ENCODE data around the gene RAD54L2. TPM values are rescaled to one million over a fixed set of nuclear protein-coding genes. Genes with fewer than 3 reads are reported as not detected.
A peak's percentile ranks its signal among the peaks of the same experiment; 100 is the strongest.
"Not testable (repeated sequence)": the region's sequence is repeated elsewhere in the genome, so short reads cannot be mapped to it uniquely, and the experiment has no call there.

The RAD54L2 gene
- total RNA-seq, 2 experiments from 2014 or later: 24.9 to 27.4 TPM

- no peak overlapping the region for H3K4me3 Mint-ChIP-seq
These were observed 24.3 kb upstream of the RAD54L2 start for GRCh38 chr3:51514210-51514609.

GRCh38 chr3:51519848-51520247, 18.7 kb upstream of the RAD54L2 start:
- no peak for ATAC-seq
- ChIA-PET POLR2A (interaction anchor here (0.6 kb wide), 1 partner anchor 30 kb away, joined by 3 read pairs; no protein-coding TSS in a partner anchor), CTCF (interaction anchor here (0.5 kb wide), 1 partner anchor 426 kb away, joined by 3 read pairs; no protein-coding TSS in a partner anchor)
- DNase-seq: no peak
- H3K4me1 Mint-ChIP-seq: peaks cover 1% of the 10 kb centered on the region
- no peaks in the 10 kb centered on the region for H3K9me3 Mint-ChIP-seq (ENCODE audit: low read depth)
- no peaks in the 10 kb centered on the region for H3K27me3 Mint-ChIP-seq
- H3K27ac Mint-ChIP-seq: no peak overlapping the region
- intact Hi-C loops (cut with DNase I, micrococcal nuclease): no loop called here
- H3K4me3 Mint-ChIP-seq: no peak overlapping the region
- H3K36me3 Mint-ChIP-seq (ENCODE audit: low read depth): no peaks in the 10 kb centered on the region

More at GRCh38 chr3:51514210-51514609, 24.3 kb upstream of the RAD54L2 start:
- no peaks in the 10 kb centered on the region for H3K36me3 Mint-ChIP-seq (ENCODE audit: low read depth)
- no peaks in the 10 kb centered on the region for H3K27me3 Mint-ChIP-seq
- DNase-seq: no peak
- intact Hi-C loops (cut with DNase I, micrococcal nuclease): no loop called here
- CTCF ChIA-PET: interaction anchor here (1.5 to 3.5 kb wide), 2 partner anchors 12 to 156 kb away, joined by 3 to 12 read pairs; no protein-coding TSS in a partner anchor
- no peak for ATAC-seq
- H3K9me3 Mint-ChIP-seq (ENCODE audit: low read depth): no peaks in the 10 kb centered on the region
- peaks cover 3% of the 10 kb centered on the region for H3K4me1 Mint-ChIP-seq
- H3K27ac Mint-ChIP-seq: no peak overlapping the region
- POLR2A ChIA-PET: no interaction called here

DNA sequence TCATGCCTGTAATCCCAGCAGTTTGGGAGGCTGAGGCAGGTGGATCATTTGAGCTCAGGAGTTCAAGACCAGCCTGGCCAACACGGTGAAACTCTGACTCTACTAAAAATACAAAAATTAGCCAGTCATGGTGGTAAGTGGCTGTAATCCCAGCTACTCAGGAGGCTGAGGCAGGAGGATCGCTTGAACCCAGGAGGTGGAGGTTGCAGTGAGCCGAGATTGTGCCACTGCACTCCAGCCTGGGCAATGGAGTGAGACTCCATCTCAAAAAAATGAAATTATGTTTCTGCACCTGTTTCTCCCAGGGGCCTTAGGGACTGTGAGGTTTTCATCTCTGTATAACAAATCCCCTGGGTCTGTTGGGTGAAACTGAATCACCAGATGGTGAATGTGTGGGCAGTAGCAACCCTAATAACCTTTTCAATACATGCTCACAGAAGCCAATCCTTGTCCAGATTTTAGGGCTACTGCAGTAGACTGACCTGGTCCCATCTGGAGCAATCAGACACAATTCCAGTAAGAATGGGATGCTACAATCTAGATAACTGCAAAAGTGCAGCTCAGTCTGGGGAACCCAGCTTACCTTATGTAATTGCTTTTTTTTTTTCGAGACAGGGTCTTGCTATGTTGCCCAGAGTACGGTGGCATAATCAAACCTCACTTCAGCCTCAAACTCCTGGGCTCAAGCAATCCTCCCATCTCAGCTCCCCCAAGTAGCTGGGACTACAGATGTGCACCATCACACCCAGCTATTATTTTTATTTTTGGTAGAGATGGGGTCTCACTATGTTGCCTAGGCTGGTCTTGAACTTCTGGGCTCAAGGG, 17.4 kb upstream of the RAD54L2 start:
- H3K27ac Mint-ChIP-seq; H3K4me3 Mint-ChIP-seq; DNase-seq; ATAC-seq; H3K9me3 Mint-ChIP-seq (ENCODE audit: low read depth); H3K4me1 Mint-ChIP-seq; H3K27me3 Mint-ChIP-seq; POLR2A ChIA-PET; intact Hi-C loops (cut with DNase I, micrococcal nuclease); H3K36me3 Mint-ChIP-seq (ENCODE audit: low read depth): not testable (repeated sequence)
- CTCF ChIA-PET: interaction anchor here (0.6 to 0.8 kb wide), 2 partner anchors 27 to 350 kb away, joined by 3 read pairs; no protein-coding TSS in a partner anchor

DNA sequence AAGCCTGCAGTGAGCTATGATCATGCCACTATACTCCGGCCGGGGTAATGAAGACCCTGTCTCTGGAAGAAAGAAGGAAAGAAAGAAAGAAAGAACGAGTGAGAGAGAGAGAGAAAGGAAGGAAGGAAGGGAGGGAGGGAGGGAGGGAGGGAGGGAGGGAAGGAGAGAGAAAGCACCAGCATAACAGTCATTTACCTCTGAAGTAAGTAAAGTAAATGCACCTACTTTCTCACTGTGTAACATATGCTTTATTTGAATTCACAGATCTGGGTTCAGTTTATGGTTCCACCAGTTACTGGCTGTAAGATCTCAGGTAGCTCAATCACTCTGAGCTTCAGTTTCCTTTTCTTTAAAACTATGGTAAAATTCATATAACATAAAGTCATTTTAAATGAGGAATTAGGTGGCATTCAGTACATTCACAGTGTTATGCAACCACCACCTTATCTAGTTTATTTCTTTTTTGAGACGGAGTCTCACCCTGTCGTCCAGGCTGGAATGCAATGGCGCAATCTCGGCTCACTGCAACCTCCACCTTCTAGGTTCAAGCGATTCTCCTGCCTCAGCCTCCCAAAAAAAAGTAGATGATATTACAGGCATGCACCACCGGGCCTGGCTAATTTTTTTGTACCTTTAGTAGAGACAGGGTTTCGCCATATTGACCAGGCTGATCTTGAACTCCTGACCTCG, 16.1 kb upstream of the RAD54L2 start:
- ChIA-PET POLR2A (no interaction called here), CTCF (interaction anchor here (0.7 to 1.0 kb wide), 2 partner anchors 10 to 87 kb away, joined by 4 read pairs; no protein-coding TSS in a partner anchor)
- no peak for DNase-seq
- Mint-ChIP-seq H3K27me3 (no peaks in the 10 kb centered on the region), H3K4me1 (peaks cover 1% of the 10 kb centered on the region), H3K4me3 (no peak overlapping the region), H3K27ac (no peak overlapping the region), H3K9me3 (ENCODE audit: low read depth) (no peaks in the 10 kb centered on the region), H3K36me3 (ENCODE audit: low read depth) (no peaks in the 10 kb centered on the region)
- ATAC-seq: no peak
- intact Hi-C loops (cut with DNase I, micrococcal nuclease): no loop called here

DNA sequence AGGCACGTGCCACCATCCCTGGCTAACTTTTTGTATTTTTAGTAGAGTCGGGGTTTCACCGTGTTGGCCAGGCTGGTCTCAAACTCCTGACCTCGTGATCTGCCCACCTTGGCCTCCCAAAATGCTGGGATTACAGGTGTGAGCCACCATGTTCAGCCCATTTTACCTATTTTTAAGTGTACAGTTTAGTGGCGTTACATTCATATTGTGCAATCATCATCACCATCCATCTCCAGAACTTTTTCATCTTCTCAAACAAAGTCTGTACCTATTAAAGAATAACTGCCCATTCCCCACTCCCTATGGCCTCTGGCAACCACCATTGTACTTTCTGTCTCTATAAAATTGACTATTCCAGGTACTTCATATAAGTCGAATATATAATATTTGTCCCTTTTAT, 13.6 kb upstream of the RAD54L2 start:
- intact Hi-C loops (cut with DNase I, micrococcal nuclease); H3K9me3 Mint-ChIP-seq (ENCODE audit: low read depth); H3K27ac Mint-ChIP-seq; ATAC-seq; POLR2A ChIA-PET; H3K27me3 Mint-ChIP-seq; H3K36me3 Mint-ChIP-seq (ENCODE audit: low read depth); H3K4me1 Mint-ChIP-seq; DNase-seq; H3K4me3 Mint-ChIP-seq: not testable (repeated sequence)
- CTCF ChIA-PET: interaction anchor here (0.7 to 0.8 kb wide), 2 partner anchors 42 to 145 kb away, joined by 3 read pairs; no protein-coding TSS in a partner anchor

DNA sequence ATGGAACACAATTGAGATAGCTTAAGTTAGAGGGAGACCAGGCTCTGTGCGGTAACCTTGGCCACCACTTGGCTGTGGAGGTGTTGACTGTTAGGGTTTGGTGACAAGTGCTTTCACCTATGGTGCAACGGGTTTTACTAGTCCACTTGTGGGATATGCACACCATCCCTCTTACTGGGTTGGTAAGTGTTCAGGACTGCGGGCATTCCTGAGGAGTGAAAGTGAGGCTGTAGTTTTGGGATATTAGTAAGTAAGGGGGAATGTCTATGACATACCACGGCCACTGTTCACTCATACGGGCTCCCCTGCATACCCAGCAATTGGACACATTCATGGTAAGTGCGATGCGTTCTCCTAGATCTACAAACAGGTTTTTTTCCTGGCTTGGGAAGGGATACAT, 8.0 kb upstream of the RAD54L2 start:
- Mint-ChIP-seq H3K4me3 (no peak overlapping the region), H3K27ac (no peak overlapping the region), H3K36me3 (ENCODE audit: low read depth) (no peaks in the 10 kb centered on the region), H3K4me1 (no peaks in the 10 kb centered on the region), H3K27me3 (peaks cover 1% of the 10 kb centered on the region), H3K9me3 (ENCODE audit: low read depth) (no peaks in the 10 kb centered on the region)
- intact Hi-C loops (cut with DNase I, micrococcal nuclease): no loop called here
- ATAC-seq (no peak), DNase-seq (no peak)
- POLR2A ChIA-PET: interaction anchor here (0.6 kb wide), 1 partner anchor 116 kb away, joined by 4 read pairs; no protein-coding TSS in a partner anchor
- CTCF ChIA-PET: no interaction called here

DNA sequence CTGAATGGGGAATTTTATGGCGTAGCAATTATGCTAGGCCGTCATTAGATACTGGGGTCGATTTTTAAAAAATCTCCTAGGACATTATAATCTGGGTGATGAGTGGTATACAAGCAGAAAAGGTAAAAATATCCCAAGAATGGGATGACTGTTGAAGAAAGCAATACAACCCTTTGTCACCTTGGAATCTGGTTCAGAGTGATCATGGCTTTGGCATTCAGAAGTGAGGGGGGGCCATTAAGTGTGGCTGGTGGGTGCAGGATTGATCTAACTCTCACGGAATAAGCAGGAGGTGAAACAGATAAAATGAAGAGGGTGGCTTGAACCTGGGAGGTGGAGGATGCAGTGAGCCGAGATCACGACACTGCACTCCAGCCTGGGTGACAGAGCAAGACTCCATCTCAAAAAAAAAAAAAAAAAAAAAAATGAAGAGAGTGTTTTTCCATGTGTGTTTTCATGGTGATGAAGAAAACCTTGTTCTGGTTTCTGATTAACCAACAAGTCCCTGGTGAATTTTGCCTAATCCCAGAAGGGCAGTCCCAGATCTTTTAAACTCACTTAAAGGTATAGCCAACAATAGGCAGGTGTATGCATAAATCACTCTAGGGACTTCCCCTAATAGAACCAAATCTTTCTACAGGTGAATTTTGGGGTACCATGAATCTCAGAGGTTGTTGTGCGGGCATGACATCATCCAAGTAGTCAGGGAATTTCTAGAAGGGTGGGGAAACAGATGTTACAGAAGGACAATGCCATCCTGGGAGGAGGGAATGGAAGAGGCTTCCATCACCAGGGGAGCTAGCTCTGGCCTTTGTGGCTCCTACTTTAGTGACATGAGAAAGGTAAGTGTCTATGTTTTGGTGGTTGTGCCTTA, 3.1 kb upstream of the RAD54L2 start:
- Mint-ChIP-seq H3K27ac (no peak overlapping the region), H3K4me3 (no peak overlapping the region), H3K27me3 (peaks cover 1% of the 10 kb centered on the region), H3K9me3 (ENCODE audit: low read depth) (no peaks in the 10 kb centered on the region), H3K36me3 (ENCODE audit: low read depth) (peaks cover 8% of the 10 kb centered on the region), H3K4me1 (peaks cover 18% of the 10 kb centered on the region)
- DNase-seq (no peak), ATAC-seq (no peak)
- CTCF ChIA-PET: interaction anchor here (1.5 kb wide), 1 partner anchor 34 kb away, joined by 3 read pairs; no protein-coding TSS in a partner anchor
- POLR2A ChIA-PET: no interaction called here
- intact Hi-C loops (cut with DNase I, micrococcal nuclease): no loop called here

GRCh38 chr3:51537631-51538030, 888 bp upstream of the RAD54L2 start:
- POLR2A ChIA-PET; H3K27me3 Mint-ChIP-seq; H3K36me3 Mint-ChIP-seq (ENCODE audit: low read depth); DNase-seq; ATAC-seq; H3K9me3 Mint-ChIP-seq (ENCODE audit: low read depth): not testable (repeated sequence)
- intact Hi-C loops (cut with DNase I, micrococcal nuclease): loop anchor here (1.0 to 2.0 kb wide), 4 partner anchors 37 to 146 kb away; partner anchors contain the start of genes DCAF1 (in 2 of the 2), RBM15B (in 1 of the 2) and TEX264 (in 1 of the 2)
- Mint-ChIP-seq H3K4me3 (peak overlapping the region; percentile 78), H3K4me1 (peaks cover 30% of the 10 kb centered on the region), H3K27ac (peak overlapping the region; percentile 92)
- CTCF ChIA-PET: interaction anchor here (0.6 to 5.7 kb wide), 6 partner anchors 10 to 255 kb away, joined by 3 to 59 read pairs (median 6); partner anchors contain the start of gene DCAF1

DNA sequence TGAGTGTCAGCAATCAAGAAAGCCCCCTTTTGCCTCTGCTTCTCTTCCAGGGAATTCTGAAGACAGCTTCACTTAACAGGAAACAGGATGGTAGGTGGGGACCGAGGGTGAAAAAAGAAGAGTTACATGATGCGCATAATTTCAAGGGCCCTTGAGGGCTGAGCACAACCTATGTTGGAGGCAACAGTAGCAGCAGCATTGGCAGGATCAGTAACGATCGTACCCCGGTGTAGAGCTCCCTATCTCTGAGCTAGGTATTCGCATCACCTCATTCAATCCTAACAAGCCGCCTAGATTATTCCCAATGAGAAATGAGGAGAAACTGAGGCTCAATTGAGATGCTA, 432 bp upstream of the RAD54L2 start:
- H3K4me3 Mint-ChIP-seq: peak overlapping the region; percentile 78
- no peaks in the 10 kb centered on the region for H3K27me3 Mint-ChIP-seq
- peaks cover 30% of the 10 kb centered on the region for H3K4me1 Mint-ChIP-seq
- ATAC-seq (no peak), DNase-seq (peak; percentile 32)
- ChIA-PET POLR2A (interaction anchor here (2.4 kb wide), 1 partner anchor 39 kb away, joined by 15 read pairs; the partner anchor contains the start of gene DCAF1), CTCF (interaction anchor here (0.6 to 5.7 kb wide), 6 partner anchors 9 to 255 kb away, joined by 3 to 59 read pairs (median 5); partner anchors contain the start of gene DCAF1)
- peaks cover 8% of the 10 kb centered on the region for H3K36me3 Mint-ChIP-seq (ENCODE audit: low read depth)
- H3K9me3 Mint-ChIP-seq (ENCODE audit: low read depth): no peaks in the 10 kb centered on the region
- H3K27ac Mint-ChIP-seq: peak overlapping the region; percentile 92
- intact Hi-C loops (cut with DNase I, micrococcal nuclease): loop anchor here (1.0 to 2.0 kb wide), 4 partner anchors 37 to 147 kb away; partner anchors contain the start of genes DCAF1 (in 2 of the 2), RBM15B (in 1 of the 2) and TEX264 (in 1 of the 2)

- peaks cover 15% of the 10 kb centered on the region for H3K36me3 Mint-ChIP-seq (ENCODE audit: low read depth)
- POLR2A ChIA-PET: interaction anchor here (0.6 to 2.4 kb wide), 3 partner anchors 40 to 154 kb away, joined by 3 to 15 read pairs (median 3); partner anchors contain the start of genes DCAF1 and MANF
- no peaks in the 10 kb centered on the region for H3K9me3 Mint-ChIP-seq (ENCODE audit: low read depth)
- H3K27ac Mint-ChIP-seq: peak overlapping the region; percentile 94
- intact Hi-C loops (cut with DNase I, micrococcal nuclease): loop anchor here in 1 of 2 experiments (2.0 kb wide), 1 partner anchor 39 kb away; the partner anchor contains the start of gene DCAF1
- ATAC-seq (peak; percentile 70), DNase-seq (peak; percentile 74)
- peak overlapping the region; percentile 78 for H3K4me3 Mint-ChIP-seq
- peaks cover 36% of the 10 kb centered on the region for H3K4me1 Mint-ChIP-seq
- no peaks in the 10 kb centered on the region for H3K27me3 Mint-ChIP-seq
- CTCF ChIA-PET: interaction anchor here (0.9 to 5.7 kb wide), 7 partner anchors 10 to 143 kb away, joined by 3 to 59 read pairs (median 5); partner anchors contain the start of gene DCAF1
These were observed 897 bp downstream of the RAD54L2 start for GRCh38 chr3:51539291-51539941.
